Colonic mucosa (tissue), 4 donors: Measurements from ENCODE around the gene PRKN. TPM values are rescaled to one million over a fixed set of nuclear protein-coding genes. Genes with fewer than 3 reads are reported as not detected.

Source experiments
- DNase-seq: peaks from one replicate; pipeline ENCODE4 v3.0.0-alpha.2; 2020
- H3K27ac ChIP-seq: fragments of 200-600 bp; one replicate; pipeline ENCODE4 v1.8.0; 2021
- H3K27me3 ChIP-seq: fragments of 200-600 bp; one replicate; pipeline ENCODE4 v1.8.0; 2021
- H3K36me3 ChIP-seq: fragments of 200-600 bp; one replicate; pipeline ENCODE4 v1.8.0; 2021
- H3K4me1 ChIP-seq: fragments of 200-600 bp; one replicate; pipeline ENCODE4 v1.8.0; 2021; ENCODE audit warnings: mild to moderate bottlenecking
- H3K4me3 ChIP-seq: fragments of 200-600 bp; one replicate; pipeline ENCODE4 v1.8.0; 2021
- H3K9ac ChIP-seq, 2 donors: one replicate each; pipeline ENCODE4 v1.7.0; 2013; ENCODE audit warnings: control low read depth in 2 of 2, low read depth in 2 of 2, low read length in 2 of 2
- H3K9me3 ChIP-seq: fragments of 200-600 bp; one replicate; pipeline ENCODE4 v1.8.0; 2021
- intact Hi-C: fragments of 100-400 bp; cut with DNase I; formaldehyde crosslinking; loops from one replicate; pipeline ENCODE4 v1.14.1; 2022
- total RNA-seq, 2 donors: library from RNA; stranded (reverse); fragmentation: NEBNext Ultra II Directional in 1 of 2; extraction: Animal tissue kit (Norgen Biotek cat#: 25700) in 1 of 2; gene quantifications; one replicate each; pipeline ENCODE4 v1.2.1, GENCODE V29; 2021
- TF ChIP-seq, protein P1 (sequence below): fragments of 200-600 bp; IDR thresholded peaks from one replicate; pipeline ENCODE4 v1.8.0; 2022; ENCODE audit warnings: antibody characterized with exemption, mild to moderate bottlenecking
- donor health status: healthy.
- donor health status: DM: no; HTN: no; CAD: no.
- donor health status: DM: no; HTN: no; CAD: no.

The PRKN gene
- total RNA-seq, 2 donors from 2014 or later, result 3.7 to 8.1 TPM

DNA sequence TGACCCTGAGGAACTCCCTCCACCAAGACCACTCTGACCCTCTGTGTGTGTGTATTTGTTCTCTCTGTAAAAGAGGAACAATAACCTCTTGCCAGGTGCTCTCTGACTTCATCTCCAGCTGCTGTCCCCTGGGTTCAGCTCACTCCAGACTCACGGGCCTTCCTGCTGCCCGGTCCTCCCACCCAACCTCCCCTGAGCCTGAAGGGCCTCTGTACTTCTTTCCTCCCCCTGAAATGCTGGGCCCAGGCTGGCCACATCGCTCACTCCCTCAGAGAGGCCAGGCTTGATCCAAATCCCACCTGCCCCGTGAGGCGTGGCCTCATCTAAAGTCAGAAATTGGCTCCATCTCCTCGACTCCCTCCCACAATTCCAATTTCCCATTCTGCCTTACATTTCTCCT is 202.4 kb downstream of the PRKN start:
- TF ChIP-seq, protein P1, sequence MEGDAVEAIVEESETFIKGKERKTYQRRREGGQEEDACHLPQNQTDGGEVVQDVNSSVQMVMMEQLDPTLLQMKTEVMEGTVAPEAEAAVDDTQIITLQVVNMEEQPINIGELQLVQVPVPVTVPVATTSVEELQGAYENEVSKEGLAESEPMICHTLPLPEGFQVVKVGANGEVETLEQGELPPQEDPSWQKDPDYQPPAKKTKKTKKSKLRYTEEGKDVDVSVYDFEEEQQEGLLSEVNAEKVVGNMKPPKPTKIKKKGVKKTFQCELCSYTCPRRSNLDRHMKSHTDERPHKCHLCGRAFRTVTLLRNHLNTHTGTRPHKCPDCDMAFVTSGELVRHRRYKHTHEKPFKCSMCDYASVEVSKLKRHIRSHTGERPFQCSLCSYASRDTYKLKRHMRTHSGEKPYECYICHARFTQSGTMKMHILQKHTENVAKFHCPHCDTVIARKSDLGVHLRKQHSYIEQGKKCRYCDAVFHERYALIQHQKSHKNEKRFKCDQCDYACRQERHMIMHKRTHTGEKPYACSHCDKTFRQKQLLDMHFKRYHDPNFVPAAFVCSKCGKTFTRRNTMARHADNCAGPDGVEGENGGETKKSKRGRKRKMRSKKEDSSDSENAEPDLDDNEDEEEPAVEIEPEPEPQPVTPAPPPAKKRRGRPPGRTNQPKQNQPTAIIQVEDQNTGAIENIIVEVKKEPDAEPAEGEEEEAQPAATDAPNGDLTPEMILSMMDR, result no peak
- H3K4me3 ChIP-seq, result no peak overlapping the region
- H3K27me3 ChIP-seq, result no peaks in the 10 kb centered on the region
- no peak overlapping the region for H3K27ac ChIP-seq
- H3K9me3 ChIP-seq, result no peaks in the 10 kb centered on the region
- H3K4me1 ChIP-seq, result no peaks in the 10 kb centered on the region
- no peaks in the 10 kb centered on the region for H3K36me3 ChIP-seq
- intact Hi-C loops, result no loop called here
- DNase-seq, result no peak
- no peak overlapping the region for H3K9ac ChIP-seq

DNA sequence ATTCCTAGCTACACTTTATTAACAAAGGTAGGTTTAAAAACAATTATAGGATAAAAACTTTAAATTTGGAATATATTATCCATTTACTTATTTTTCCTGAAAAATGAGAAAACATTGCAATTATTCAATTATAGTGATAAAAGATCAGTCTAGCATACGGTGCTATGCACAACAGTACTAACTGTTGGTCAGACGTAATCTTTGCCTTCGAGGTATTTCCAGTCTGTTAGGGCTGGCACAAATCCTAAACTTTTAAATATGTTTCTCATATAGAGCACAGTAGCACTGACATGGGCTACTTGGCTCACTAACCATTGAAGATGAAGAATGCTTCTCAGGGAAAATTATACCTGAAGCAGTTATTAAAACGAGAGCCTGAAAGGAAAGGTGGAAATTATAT is 214.8 kb downstream of the PRKN start:
- H3K27me3 ChIP-seq, result no peaks in the 10 kb centered on the region
- intact Hi-C loops, result no loop called here
- no peak overlapping the region for H3K9ac ChIP-seq
- H3K4me3 ChIP-seq, result no peak overlapping the region
- TF ChIP-seq, protein P1, result no peak
- H3K9me3 ChIP-seq, result no peaks in the 10 kb centered on the region
- no peak for DNase-seq
- no peaks in the 10 kb centered on the region for H3K36me3 ChIP-seq
- no peak overlapping the region for H3K27ac ChIP-seq
- no peaks in the 10 kb centered on the region for H3K4me1 ChIP-seq

DNA sequence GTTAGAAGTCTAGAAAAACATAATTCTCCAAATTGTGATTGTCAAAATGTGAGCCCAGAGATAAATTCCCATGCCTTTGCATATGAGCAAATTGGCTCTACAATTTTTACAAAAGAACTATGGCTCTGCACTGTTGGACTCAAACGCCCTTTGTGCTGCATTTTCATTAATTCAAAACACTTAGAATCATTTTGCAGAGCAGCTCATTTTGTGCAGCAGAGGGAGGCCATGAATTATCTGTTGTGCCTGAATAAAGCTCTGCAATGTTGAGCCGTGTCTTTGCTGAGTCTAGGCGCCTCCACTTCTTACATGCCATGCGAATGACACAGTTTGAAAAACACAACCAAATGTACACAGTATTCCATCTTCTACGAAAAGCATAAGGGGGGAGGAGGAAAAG is 230.2 kb downstream of the PRKN start:
- Histone ChIP-seq H3K27ac (no peak overlapping the region), H3K27me3 (no peaks in the 10 kb centered on the region), H3K36me3 (no peaks in the 10 kb centered on the region), H3K4me3 (no peak overlapping the region), H3K9ac (no peak overlapping the region), H3K4me1 (no peaks in the 10 kb centered on the region), H3K9me3 (no peaks in the 10 kb centered on the region)
- intact Hi-C loops, result no loop called here
- DNase-seq, result no peak
- TF ChIP-seq, protein P1, result no peak

DNA sequence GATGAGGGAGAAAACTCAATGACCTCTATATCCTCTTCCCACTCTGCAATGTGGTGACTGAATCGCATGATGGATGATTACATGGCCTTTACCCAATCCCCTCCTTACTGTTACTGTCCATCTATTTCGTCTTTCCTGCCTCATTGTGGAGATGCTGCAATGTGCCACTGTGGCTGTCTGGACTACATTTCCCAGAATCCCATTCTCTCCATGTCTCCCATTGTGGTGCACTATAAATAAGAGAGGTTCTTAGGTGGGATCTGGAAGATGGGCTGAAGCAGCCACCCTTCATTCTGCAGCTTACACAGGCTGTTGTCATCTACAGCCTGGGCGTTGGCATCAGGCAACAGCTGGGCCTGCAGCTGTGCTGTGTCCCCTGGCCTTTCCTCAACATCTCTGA is 233.6 kb downstream of the PRKN start:
- Histone ChIP-seq H3K36me3 (no peaks in the 10 kb centered on the region), H3K27ac (no peak overlapping the region), H3K9me3 (no peaks in the 10 kb centered on the region), H3K27me3 (no peaks in the 10 kb centered on the region), H3K9ac (no peak overlapping the region), H3K4me3 (no peak overlapping the region), H3K4me1 (no peaks in the 10 kb centered on the region)
- TF ChIP-seq, protein P1, result no peak
- intact Hi-C loops, result no loop called here
- DNase-seq, result no peak

DNA sequence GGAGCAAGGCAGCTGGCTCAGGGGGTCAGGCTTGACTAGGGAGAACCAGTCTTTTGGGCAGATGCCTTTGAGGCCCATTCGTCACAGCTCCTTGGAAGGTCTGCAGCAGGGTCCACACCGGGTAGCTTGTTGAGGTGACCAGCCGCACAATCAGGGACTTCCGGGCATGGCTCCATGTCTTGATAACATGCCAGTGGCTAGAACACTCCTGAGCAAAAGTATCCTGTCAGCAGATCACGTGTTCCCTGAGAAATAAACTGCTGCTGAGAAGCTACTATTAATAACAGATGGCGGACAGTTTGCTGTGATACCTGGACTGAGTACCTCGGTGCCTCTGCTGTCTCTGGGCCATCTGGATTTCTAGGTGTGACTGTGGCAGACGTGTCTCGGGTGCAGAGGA is 235.9 kb downstream of the PRKN start:
- Histone ChIP-seq H3K27ac (no peak overlapping the region), H3K9me3 (no peaks in the 10 kb centered on the region), H3K4me3 (no peak overlapping the region), H3K36me3 (no peaks in the 10 kb centered on the region), H3K9ac (no peak overlapping the region), H3K4me1 (no peaks in the 10 kb centered on the region), H3K27me3 (no peaks in the 10 kb centered on the region)
- no peak for DNase-seq
- intact Hi-C loops, result no loop called here
- TF ChIP-seq, protein P1, result no peak
